ENCODE measurements around the gene ELOVL1. TPM values are rescaled to one million over a fixed set of nuclear protein-coding genes. Genes with fewer than 3 reads are reported as not detected.
A peak's percentile ranks its signal among the peaks of the same experiment; 100 is the strongest.
"Not testable (repeated sequence)": the region's sequence is repeated elsewhere in the genome, so short reads cannot be mapped to it uniquely, and the experiment has no call there.

The ELOVL1 gene
- total RNA-seq, 2 experiments from 2014 or later = 51.3 to 53.7 TPM

DNA sequence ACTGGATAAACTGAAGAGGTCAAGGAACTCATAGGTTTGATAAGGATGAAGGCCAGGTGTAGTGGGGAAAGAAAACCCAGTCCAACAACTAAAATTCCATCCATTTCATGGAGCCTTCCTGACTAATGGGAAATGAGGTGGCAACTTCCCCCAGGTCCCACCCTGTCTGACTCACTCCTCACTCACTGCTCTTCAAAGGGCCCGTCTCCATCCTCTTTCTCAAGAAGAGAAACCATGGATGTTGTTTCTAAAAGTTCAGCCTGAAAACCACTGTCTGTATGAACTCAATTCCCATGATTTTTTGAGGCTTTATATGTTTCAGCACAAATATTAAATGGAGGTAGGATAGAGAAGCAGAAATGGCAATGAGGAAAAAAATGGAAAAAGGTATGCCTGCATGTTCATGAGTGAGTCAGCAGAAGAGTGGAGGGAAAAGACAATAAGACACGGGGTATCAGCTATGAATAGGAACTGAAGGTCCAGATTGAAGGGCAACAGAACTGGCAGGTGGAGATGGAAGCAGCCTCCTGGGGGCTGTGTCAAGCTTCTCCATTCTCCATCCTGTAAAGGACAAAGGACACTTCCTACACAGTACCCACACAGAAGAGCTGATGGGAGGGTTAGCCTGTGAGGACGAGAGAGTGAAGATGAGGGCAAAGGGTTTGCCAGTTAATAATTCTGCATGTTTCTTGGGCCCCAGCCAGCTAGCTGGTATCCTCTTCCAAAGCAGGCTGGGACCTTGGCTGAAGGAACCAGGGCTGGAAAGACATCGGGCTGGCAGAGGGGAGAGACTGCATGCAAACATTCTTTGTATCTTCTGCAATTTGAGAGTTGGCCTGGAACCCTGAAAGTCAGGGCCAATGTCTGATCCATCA, 5.5 kb upstream of the ELOVL1 start:
- DNase-seq = no peak
- Mint-ChIP-seq H3K36me3 (peaks cover 5% of the 10 kb centered on the region), H3K27me3 (no peaks in the 10 kb centered on the region), H3K4me1 (peaks cover 10% of the 10 kb centered on the region), H3K4me3 (no peak overlapping the region), H3K9me3 (no peaks in the 10 kb centered on the region), H3K27ac (no peak overlapping the region)
- POLR2A ChIA-PET = interaction anchor here (0.8 kb wide), 1 partner anchor 9 kb away, joined by 3 read pairs; no protein-coding TSS in a partner anchor
- ATAC-seq (ENCODE audit: low read depth) = no peak

DNA sequence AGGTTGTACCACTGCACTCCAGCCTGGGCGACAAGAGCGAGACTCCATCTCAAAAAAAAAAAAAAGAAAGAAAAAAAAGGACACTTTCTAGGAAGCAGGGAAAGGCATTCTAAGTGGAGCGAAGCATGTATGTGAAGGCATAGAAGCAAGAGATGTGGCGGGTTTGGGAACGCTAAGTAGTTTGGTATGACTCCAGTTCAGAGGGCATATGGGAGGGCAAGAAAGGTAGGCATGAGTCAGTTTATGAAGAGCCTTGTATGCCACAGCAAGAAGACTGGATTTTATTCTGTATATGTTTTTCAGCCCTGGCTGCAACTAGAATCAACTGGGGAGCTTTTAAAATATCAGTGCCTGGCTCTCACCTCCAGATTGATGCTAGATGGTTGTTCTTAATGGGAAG, 4.4 kb upstream of the ELOVL1 start:
- peaks cover 11% of the 10 kb centered on the region for H3K4me1 Mint-ChIP-seq
- POLR2A ChIA-PET = no interaction called here
- H3K27me3 Mint-ChIP-seq = no peaks in the 10 kb centered on the region
- no peaks in the 10 kb centered on the region for H3K9me3 Mint-ChIP-seq
- peaks cover 6% of the 10 kb centered on the region for H3K36me3 Mint-ChIP-seq
- no peak for ATAC-seq (ENCODE audit: low read depth)
- DNase-seq = no peak
- no peak overlapping the region for H3K27ac Mint-ChIP-seq
- no peak overlapping the region for H3K4me3 Mint-ChIP-seq

DNA sequence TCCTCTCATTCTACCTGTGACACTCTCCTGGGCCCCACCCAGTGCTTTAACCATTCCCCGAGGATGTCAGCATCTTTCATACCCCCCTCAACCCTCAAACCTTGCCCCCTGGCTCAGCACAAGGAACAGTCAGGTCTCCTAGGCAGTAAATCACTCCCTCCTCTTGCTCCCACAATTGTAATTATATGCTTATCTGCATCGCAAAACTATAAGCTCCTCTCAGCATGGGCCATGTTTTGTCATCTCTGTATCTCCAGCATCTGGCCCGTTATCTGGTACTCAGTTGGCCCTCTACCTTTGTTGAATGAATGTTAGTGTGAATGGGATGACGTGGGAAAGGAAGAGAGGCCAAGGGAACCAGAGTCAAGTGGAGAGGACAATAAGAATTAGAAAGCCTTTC, 2.8 kb upstream of the ELOVL1 start:
- H3K4me3 Mint-ChIP-seq = no peak overlapping the region
- no peak for DNase-seq
- no peaks in the 10 kb centered on the region for H3K27me3 Mint-ChIP-seq
- no peaks in the 10 kb centered on the region for H3K9me3 Mint-ChIP-seq
- no peak overlapping the region for H3K27ac Mint-ChIP-seq
- POLR2A ChIA-PET = interaction anchor here (0.6 to 0.7 kb wide), 3 partner anchors 8 to 195 kb away, joined by 3 to 8 read pairs (median 5); no protein-coding TSS in a partner anchor
- H3K4me1 Mint-ChIP-seq = peaks cover 18% of the 10 kb centered on the region
- peaks cover 13% of the 10 kb centered on the region for H3K36me3 Mint-ChIP-seq
- no peak for ATAC-seq (ENCODE audit: low read depth)

DNA sequence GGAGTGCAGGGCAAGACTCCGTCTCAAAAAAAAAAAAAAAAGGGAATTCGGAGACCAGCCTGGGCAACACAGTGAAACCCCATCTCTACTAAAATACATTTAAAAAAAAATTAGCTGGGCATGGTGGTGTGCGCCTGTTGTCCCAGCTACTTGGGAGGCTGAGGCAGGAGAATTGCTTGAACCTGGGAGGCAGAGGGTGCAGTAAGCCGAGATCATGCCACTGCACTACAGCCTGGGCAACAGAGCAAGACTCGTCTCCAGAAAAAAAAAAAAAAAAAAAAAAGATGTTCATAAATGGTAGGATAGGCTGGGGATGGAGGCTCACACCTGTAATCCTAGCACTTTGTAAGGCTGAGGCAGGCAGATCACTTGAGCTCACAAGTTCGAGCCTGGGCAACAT, 2.0 kb upstream of the ELOVL1 start:
- not testable (repeated sequence) for H3K27ac Mint-ChIP-seq, DNase-seq
- H3K4me3 Mint-ChIP-seq = peak overlapping the region; percentile 6

DNA sequence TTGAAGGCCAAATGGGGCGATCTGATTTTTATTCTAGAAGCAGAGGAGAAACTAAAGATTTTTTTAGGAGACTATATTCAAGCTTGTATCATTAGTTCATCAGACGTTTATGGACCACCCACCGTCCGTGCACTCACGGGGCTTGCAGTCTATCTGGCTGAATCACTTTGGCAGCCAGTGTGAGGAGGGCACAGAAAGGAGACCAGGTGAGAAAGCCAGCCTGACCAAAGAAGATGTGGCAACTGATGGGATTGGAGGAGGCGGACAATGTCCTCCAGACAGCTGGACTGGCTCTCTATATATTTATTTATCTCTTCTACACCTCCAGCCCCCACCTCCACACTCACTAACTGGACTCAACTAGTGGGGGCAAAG, 822 bp upstream of the ELOVL1 start:
- H3K9me3 Mint-ChIP-seq = no peaks in the 10 kb centered on the region
- peaks cover 20% of the 10 kb centered on the region for H3K36me3 Mint-ChIP-seq
- H3K4me3 Mint-ChIP-seq = peak overlapping the region; percentile 91
- H3K4me1 Mint-ChIP-seq = peaks cover 30% of the 10 kb centered on the region
- POLR2A ChIA-PET = interaction anchor here (0.5 to 3.6 kb wide), 13 partner anchors 8 to 601 kb away, joined by 3 to 47 read pairs (median 5); partner anchors contain the start of genes C1orf50, CDC20, CFAP57 and EBNA1BP2
- DNase-seq = no peak
- no peak for ATAC-seq (ENCODE audit: low read depth)
- peak overlapping the region; percentile 84 for H3K27ac Mint-ChIP-seq
- no peaks in the 10 kb centered on the region for H3K27me3 Mint-ChIP-seq

More for the DNA sequence above, 2.0 kb upstream of the ELOVL1 start:
- POLR2A ChIA-PET = interaction anchor here (0.6 to 3.6 kb wide), 5 partner anchors 9 to 195 kb away, joined by 3 to 47 read pairs (median 5); partner anchors contain the start of genes MED8 and SZT2
- H3K9me3 Mint-ChIP-seq; ATAC-seq (ENCODE audit: low read depth); H3K27me3 Mint-ChIP-seq: not testable (repeated sequence)
- H3K36me3 Mint-ChIP-seq = peaks cover 16% of the 10 kb centered on the region
- peaks cover 25% of the 10 kb centered on the region for H3K4me1 Mint-ChIP-seq

DNA sequence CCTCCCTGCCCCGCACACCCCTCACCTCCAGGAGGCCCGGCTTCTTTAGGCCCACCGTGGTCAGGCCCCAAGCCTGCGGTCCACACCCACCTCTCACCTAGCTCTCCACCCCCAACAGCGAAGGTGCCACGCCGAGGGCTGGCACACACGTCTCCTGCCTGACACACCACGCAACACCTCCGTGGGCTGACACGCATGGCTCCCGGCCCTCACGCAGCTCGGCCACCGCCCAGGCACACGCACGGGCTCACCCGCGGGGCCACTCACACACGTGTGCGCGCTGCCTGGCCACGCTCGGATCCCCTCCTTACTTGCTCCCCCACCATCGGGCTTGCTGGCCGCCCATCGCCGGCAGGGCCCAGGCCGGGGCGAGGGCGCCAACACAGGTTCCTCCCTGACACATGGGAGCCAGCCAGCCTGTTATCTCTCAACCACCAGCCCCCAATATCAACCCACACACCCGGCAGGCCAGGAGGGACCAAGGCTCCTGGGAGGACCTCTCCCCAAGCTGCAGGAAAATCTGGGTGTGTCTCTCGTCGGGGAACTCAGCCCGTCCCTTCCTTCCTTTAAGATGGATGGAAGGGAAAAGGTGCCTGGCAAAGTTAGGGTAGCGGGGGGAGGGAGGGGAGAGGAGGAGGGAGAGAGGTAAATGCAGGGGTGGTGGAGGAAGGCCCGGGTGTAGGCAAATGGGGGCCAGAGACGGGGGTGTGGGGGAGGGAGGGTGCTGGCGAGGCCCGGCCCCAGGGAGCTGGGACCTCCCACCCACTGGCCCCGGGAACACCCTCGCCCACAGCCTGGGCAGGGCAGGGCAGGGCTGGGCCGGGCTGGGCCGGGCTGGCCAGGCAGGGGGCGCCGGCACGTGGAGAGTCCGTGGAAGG, 546 bp downstream of the ELOVL1 start:
- POLR2A ChIA-PET = interaction anchor here (0.6 to 3.6 kb wide), 11 partner anchors 9 to 283 kb away, joined by 3 to 47 read pairs (median 4); partner anchors contain the start of genes CDC20, HYI, KDM4A and MED8
- no peaks in the 10 kb centered on the region for H3K9me3 Mint-ChIP-seq
- H3K4me3 Mint-ChIP-seq = peak overlapping the region; percentile 94

DNA sequence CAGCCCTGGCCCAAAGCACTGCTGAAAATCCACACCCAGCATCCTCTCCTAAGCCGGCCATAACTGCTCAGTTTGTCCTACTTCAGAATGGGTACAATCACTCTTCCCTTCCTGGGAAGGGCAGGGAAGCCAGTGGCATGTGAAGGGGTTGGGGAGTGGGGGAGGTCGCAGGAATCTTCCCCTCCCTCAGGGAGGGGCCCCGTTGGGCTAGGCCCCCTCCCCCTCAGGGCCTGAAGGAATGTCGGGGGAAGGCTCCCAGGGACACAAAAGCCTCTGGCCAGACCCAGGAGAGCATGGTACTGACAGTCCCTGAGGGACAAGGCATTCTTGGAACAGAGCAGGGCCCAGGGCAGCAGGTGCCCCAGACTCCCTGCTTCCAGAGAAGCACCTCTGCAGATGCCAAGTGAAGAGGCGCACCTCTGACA, 1.2 kb downstream of the ELOVL1 start:
- DNase-seq (no peak), ATAC-seq (ENCODE audit: low read depth) (no peak)
- Mint-ChIP-seq H3K27me3 (no peaks in the 10 kb centered on the region), H3K27ac (peak overlapping the region; percentile 86), H3K4me1 (peaks cover 37% of the 10 kb centered on the region), H3K36me3 (peaks cover 28% of the 10 kb centered on the region), H3K4me3 (peak overlapping the region; percentile 94), H3K9me3 (no peaks in the 10 kb centered on the region)
- POLR2A ChIA-PET = interaction anchor here (0.7 to 3.6 kb wide), 3 partner anchors 8 to 283 kb away, joined by 3 to 47 read pairs (median 37); partner anchors contain the start of genes CDC20, KDM4A, MED8 and SZT2

More for the DNA sequence above, 546 bp downstream of the ELOVL1 start:
- DNase-seq (peak; percentile 64), ATAC-seq (ENCODE audit: low read depth) (peak; percentile 50)
- peak overlapping the region; percentile 86 for H3K27ac Mint-ChIP-seq
- peaks cover 22% of the 10 kb centered on the region for H3K36me3 Mint-ChIP-seq
- H3K4me1 Mint-ChIP-seq = peaks cover 32% of the 10 kb centered on the region
- H3K27me3 Mint-ChIP-seq = no peaks in the 10 kb centered on the region

DNA sequence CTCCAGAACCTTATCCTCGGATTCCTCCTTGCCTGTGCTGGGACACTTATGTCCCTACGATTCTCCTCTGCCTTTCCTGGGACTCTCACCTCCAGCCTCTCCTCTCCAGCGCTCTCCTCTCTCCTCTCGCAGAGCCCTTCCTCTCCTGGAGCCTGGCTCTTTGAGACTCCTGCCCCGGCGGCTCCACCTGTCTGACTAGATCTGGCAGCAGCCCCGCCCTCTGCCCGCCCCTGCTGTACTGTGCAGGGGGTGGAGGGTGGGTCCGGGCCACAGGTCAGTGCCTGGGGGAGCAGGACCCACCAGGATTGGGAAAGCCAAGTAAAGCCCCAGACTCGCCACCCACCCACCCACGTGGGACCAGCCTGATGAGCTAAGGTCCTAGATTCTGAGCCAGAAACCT, 1.6 kb downstream of the ELOVL1 start:
- Mint-ChIP-seq H3K36me3 (peaks cover 32% of the 10 kb centered on the region), H3K4me3 (peak overlapping the region; percentile 94), H3K9me3 (no peaks in the 10 kb centered on the region), H3K4me1 (peaks cover 42% of the 10 kb centered on the region), H3K27ac (peak overlapping the region; percentile 76), H3K27me3 (no peaks in the 10 kb centered on the region)
- POLR2A ChIA-PET = interaction anchor here (2.7 kb wide), 1 partner anchor 8 kb away, joined by 37 read pairs; the partner anchor contains the start of gene CDC20
- ATAC-seq (ENCODE audit: low read depth) (no peak), DNase-seq (no peak)

DNA sequence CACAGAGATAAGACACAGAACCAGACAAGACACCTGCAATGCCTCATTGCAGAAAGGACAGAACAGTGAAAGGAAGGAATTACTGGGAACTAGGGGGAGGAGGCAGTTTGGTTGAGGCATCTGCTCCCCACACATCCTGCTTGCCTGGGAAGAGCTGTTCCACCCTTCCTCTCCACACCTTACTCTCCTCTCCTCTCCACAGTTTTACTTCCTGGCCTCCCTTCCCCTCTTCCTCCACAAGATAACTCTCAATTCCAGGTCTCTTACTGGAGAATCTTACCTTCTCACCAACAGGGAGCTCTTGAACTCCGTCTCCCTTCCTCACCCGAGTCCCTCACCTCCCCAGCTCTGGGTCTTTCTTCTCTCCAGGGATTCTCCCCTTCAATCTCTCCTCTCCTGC, 2.1 kb downstream of the ELOVL1 start:
- Mint-ChIP-seq H3K27me3 (no peaks in the 10 kb centered on the region), H3K4me3 (peak overlapping the region; percentile 94), H3K4me1 (peaks cover 46% of the 10 kb centered on the region), H3K9me3 (no peaks in the 10 kb centered on the region), H3K27ac (peak overlapping the region; percentile 76), H3K36me3 (peaks cover 35% of the 10 kb centered on the region)
- DNase-seq = no peak
- ATAC-seq (ENCODE audit: low read depth) = no peak
- POLR2A ChIA-PET = no interaction called here

DNA sequence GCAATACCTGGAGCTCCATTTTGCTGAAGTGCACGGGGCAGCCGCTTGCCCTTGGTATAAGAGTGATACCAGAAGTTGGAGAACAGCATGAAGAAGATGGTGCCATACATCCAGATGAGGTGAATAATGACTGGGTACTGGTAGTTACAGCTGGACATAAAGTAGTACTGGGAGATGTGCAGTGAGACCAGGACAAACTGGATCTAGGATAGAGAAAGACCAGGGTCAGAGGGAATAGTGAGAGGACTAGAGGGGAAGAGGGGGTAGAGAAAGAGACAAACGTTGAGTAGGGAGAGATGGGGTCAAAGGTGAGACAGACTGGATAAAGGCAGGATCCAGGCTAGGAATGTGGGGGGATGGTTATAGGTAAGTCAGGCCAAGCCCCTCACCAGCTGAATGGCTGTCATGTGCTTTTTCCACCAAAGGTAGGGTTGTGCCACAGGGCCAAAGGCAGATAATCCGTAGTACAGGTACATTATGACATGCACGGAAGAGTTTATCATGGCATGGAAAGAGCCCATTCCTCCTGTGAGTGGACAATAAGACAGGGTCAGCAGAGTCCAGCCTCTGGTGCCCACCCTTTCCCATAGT, 3.8 kb downstream of the ELOVL1 start:
- Mint-ChIP-seq H3K4me3 (peak overlapping the region; percentile 18), H3K27me3 (no peaks in the 10 kb centered on the region), H3K36me3 (peaks cover 48% of the 10 kb centered on the region), H3K9me3 (no peaks in the 10 kb centered on the region), H3K27ac (peak overlapping the region; percentile 68), H3K4me1 (peaks cover 55% of the 10 kb centered on the region)
- ATAC-seq (ENCODE audit: low read depth) (no peak), DNase-seq (no peak)
- POLR2A ChIA-PET = interaction anchor here (0.9 to 1.0 kb wide), 2 partner anchors 89 to 286 kb away, joined by 3 read pairs; no protein-coding TSS in a partner anchor

DNA sequence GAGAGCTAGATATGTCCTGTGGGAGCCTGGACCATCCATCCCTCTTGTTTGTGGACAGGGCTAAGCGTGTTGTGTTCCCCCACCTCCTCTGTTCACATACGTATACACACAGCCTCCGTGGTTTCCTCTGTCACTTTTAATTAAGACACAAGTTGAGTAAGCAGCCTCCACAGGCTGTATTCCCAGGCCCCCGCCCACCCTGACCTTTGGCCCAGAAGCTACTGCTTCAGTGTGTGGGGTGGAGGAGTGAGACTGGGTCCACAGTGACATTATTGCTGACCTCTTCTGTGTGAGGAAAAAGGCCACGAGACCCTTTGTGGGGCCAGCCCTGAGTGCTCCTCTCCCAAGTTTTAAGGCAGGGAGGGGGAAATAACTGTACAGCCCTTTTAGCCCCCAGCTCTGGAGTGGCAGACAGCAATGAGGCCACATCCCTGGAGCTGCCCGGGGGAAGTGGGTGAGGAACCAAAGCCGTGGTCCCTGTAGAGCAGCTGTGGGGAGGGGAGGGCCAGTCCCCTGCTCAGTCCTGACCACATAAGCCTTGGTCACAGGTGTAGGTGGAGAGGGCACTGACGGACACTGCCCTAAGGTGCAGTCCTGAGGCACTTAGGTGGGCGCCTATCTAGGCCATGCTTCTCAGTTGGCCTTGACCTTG, 4.4 kb downstream of the ELOVL1 start:
- POLR2A ChIA-PET = interaction anchor here (0.9 to 1.0 kb wide), 2 partner anchors 88 to 287 kb away, joined by 3 read pairs; no protein-coding TSS in a partner anchor
- Mint-ChIP-seq H3K4me3 (no peak overlapping the region), H3K36me3 (peaks cover 48% of the 10 kb centered on the region), H3K9me3 (no peaks in the 10 kb centered on the region), H3K4me1 (peaks cover 49% of the 10 kb centered on the region), H3K27ac (peak overlapping the region; percentile 70), H3K27me3 (no peaks in the 10 kb centered on the region)
- no peak for DNase-seq
- ATAC-seq (ENCODE audit: low read depth) = no peak

DNA sequence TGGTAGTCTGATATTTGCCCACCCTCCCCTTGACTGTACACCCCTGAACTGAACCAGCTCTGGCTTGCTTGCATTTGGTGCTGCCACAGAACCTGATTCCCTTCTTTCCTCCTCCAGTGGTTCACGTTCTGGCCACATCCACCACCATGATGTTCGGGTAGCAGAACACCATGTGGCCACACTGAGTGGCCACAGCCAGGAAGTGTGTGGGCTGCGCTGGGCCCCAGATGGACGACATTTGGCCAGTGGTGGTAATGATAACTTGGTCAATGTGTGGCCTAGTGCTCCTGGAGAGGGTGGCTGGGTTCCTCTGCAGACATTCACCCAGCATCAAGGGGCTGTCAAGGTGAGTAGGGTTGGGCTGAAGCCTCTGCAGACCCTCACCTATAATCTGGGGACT, 7.2 kb downstream of the ELOVL1 start:
- H3K27ac Mint-ChIP-seq = peak overlapping the region; percentile 57
- H3K9me3 Mint-ChIP-seq = no peaks in the 10 kb centered on the region
- H3K4me3 Mint-ChIP-seq = peak overlapping the region; percentile 95
- H3K4me1 Mint-ChIP-seq = peaks cover 50% of the 10 kb centered on the region
- peaks cover 46% of the 10 kb centered on the region for H3K36me3 Mint-ChIP-seq
- no peak for DNase-seq
- ATAC-seq (ENCODE audit: low read depth) = no peak
- POLR2A ChIA-PET = no interaction called here
- no peaks in the 10 kb centered on the region for H3K27me3 Mint-ChIP-seq

Data from activated naive CD8-positive, alpha-beta T cell treated with anti-CD3 and anti-CD28 coated beads, Interleukin-2, amount 10 ng/mL, durations not matched to agents 7 days and 5 days (primary cell).